Activated CD8-positive, alpha-beta T cell treated with anti-CD3 and anti-CD28 coated beads for 36 hours (primary cell): ENCODE measurements around the gene PWWP2A. TPM values are rescaled to one million over a fixed set of nuclear protein-coding genes. Genes with fewer than 3 reads are reported as not detected.

Source experiments
- ATAC-seq: fragments of 200-7000 bp; cut with Tn5 transposase; one replicate; pipeline ENCODE4 v1.10.0; 2021; ENCODE audit warnings: mild to moderate bottlenecking, moderate library complexity
- CTCF ChIA-PET: fragments of 350-600 bp; sonication (Branson Sonifier 250); formaldehyde crosslinking; loops from one replicate; lab custom pipeline; 2021; ENCODE audit warnings: antibody characterized with exemption; lab: Charles Lee
- POLR2A ChIA-PET: fragments of 350-600 bp; sonication (Branson Sonifier 250); formaldehyde crosslinking; loops from one replicate; lab custom pipeline; 2021; ENCODE audit warnings: antibody characterized with exemption; lab: Charles Lee
- DNase-seq: peaks from one replicate; pipeline ENCODE4 v3.0.0-alpha.2; 2020
- H3K27ac Mint-ChIP-seq: one replicate; pipeline ENCODE4 v1.8.0; 2021; ENCODE audit warnings: mild to moderate bottlenecking, mixed read lengths
- H3K27me3 Mint-ChIP-seq: one replicate; pipeline ENCODE4 v1.8.0; 2021; ENCODE audit warnings: mixed read lengths
- H3K36me3 Mint-ChIP-seq: one replicate; pipeline ENCODE4 v1.8.0; 2021; ENCODE audit warnings: low read depth, mixed read lengths
- H3K4me1 Mint-ChIP-seq: one replicate; pipeline ENCODE4 v1.8.0; 2021; ENCODE audit warnings: low read depth, mixed read lengths
- H3K4me3 Mint-ChIP-seq: one replicate; pipeline ENCODE4 v1.8.0; 2021; ENCODE audit warnings: mild to moderate bottlenecking, moderate library complexity, mixed read lengths
- H3K9me3 Mint-ChIP-seq: one replicate; pipeline ENCODE4 v1.8.0; 2021; ENCODE audit warnings: mixed read lengths
- intact Hi-C: fragments of 100-400 bp; cut with micrococcal nuclease; formaldehyde crosslinking; loops from one replicate; pipeline ENCODE4 v1.10.0; 2022
- total RNA-seq, 2 experiments: library from RNA; stranded (reverse); gene quantifications; one replicate each; pipeline ENCODE4 v1.2.3, GENCODE V29; 2021
- TF ChIP-seq, protein P1 (sequence below): fragments of 200-600 bp; IDR thresholded peaks from one replicate; pipeline ENCODE4 v1.8.0; 2022; ENCODE audit warnings: antibody characterized with exemption, mild to moderate bottlenecking

PWWP2A gene
- total RNA-seq, 2 experiments from 2014 or later = 16.0 to 17.5 TPM

- Mint-ChIP-seq H3K9me3 (no peaks in the 10 kb centered on the region), H3K4me1 (no peaks in the 10 kb centered on the region), H3K27ac (no peak overlapping the region), H3K27me3 (no peaks in the 10 kb centered on the region), H3K36me3 (peaks cover 31% of the 10 kb centered on the region), H3K4me3 (no peak overlapping the region)
- ATAC-seq (no peak), DNase-seq (no peak)
- CTCF ChIA-PET = interaction anchor here (0.8 to 1.3 kb wide), 2 partner anchors 10 to 23 kb away, joined by 3 to 8 read pairs; no protein-coding TSS in a partner anchor
- TF ChIP-seq, protein P1, sequence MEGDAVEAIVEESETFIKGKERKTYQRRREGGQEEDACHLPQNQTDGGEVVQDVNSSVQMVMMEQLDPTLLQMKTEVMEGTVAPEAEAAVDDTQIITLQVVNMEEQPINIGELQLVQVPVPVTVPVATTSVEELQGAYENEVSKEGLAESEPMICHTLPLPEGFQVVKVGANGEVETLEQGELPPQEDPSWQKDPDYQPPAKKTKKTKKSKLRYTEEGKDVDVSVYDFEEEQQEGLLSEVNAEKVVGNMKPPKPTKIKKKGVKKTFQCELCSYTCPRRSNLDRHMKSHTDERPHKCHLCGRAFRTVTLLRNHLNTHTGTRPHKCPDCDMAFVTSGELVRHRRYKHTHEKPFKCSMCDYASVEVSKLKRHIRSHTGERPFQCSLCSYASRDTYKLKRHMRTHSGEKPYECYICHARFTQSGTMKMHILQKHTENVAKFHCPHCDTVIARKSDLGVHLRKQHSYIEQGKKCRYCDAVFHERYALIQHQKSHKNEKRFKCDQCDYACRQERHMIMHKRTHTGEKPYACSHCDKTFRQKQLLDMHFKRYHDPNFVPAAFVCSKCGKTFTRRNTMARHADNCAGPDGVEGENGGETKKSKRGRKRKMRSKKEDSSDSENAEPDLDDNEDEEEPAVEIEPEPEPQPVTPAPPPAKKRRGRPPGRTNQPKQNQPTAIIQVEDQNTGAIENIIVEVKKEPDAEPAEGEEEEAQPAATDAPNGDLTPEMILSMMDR = no peak
- intact Hi-C loops = no loop called here
- POLR2A ChIA-PET = interaction anchor here (0.6 to 1.0 kb wide), 2 partner anchors 20 to 531 kb away, joined by 3 read pairs; no protein-coding TSS in a partner anchor
Measured at GRCh38 chr5:160044967-160045366, 74.3 kb downstream of the PWWP2A start.

DNA sequence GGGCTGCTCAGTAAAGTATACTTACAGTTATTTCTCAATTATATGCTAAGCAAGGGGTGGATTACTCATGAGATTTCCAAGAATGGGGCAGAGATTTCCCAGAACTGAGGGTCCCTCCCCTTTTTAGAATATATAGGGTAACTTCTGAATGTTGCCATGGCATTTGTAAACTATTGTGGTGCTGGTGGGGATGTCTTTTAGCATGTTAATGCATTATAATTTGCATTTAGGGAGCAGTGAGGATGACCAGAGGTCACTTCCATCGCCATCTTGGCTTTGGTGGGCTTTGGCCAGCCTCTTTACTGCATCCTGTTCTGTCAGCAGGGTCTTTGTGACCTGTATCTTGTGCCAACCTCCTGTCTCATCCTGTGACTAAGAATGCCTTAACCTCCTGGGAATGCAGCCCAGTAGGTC lies 74.9 kb downstream of the PWWP2A start:
- H3K4me1 Mint-ChIP-seq = no peaks in the 10 kb centered on the region
- intact Hi-C loops = no loop called here
- DNase-seq = no peak
- H3K27me3 Mint-ChIP-seq = no peaks in the 10 kb centered on the region
- H3K9me3 Mint-ChIP-seq = no peaks in the 10 kb centered on the region
- ChIA-PET POLR2A (interaction anchor here (0.6 kb wide), 1 partner anchor 531 kb away, joined by 3 read pairs; no protein-coding TSS in a partner anchor), CTCF (interaction anchor here (0.8 to 1.3 kb wide), 2 partner anchors 11 to 23 kb away, joined by 3 to 8 read pairs; no protein-coding TSS in a partner anchor)
- no peak overlapping the region for H3K4me3 Mint-ChIP-seq
- H3K36me3 Mint-ChIP-seq = peaks cover 28% of the 10 kb centered on the region
- TF ChIP-seq, protein P1 = no peak
- no peak overlapping the region for H3K27ac Mint-ChIP-seq
- no peak for ATAC-seq

DNA sequence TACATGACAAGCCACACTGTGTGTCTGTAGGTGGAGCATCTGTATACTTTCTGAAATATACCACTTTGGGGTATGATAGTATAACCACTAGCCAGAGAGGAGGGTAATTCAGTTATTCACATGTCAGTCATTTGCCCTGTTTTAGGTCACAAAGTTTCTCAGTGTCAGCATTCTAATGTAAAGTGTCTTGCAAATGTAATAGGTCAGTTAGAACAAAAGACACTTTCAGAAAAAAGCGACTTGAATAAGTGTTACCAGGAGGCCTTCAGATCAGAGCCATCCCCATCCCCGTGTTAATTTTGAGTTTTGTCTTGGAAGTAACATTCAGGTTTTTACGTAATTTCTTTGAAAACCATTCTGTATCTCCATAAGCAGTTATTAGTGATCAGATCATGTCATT lies 76.6 kb downstream of the PWWP2A start:
- no peaks in the 10 kb centered on the region for H3K27me3 Mint-ChIP-seq
- H3K27ac Mint-ChIP-seq = no peak overlapping the region
- ATAC-seq (no peak), DNase-seq (no peak)
- intact Hi-C loops = no loop called here
- ChIA-PET CTCF (no interaction called here), POLR2A (interaction anchor here (1.0 kb wide), 1 partner anchor 11 kb away, joined by 3 read pairs; no protein-coding TSS in a partner anchor)
- H3K9me3 Mint-ChIP-seq = no peaks in the 10 kb centered on the region
- peaks cover 30% of the 10 kb centered on the region for H3K36me3 Mint-ChIP-seq
- H3K4me1 Mint-ChIP-seq = no peaks in the 10 kb centered on the region
- H3K4me3 Mint-ChIP-seq = no peak overlapping the region
- TF ChIP-seq, protein P1 = no peak

Other genes starting within 250 kb of the PWWP2A start
- gene ADRA1B, start 203.0 kb downstream of the PWWP2A start, total RNA-seq = not detected
- 10 to 100 TPM; 50.2 to 57.5 TPM for gene TTC1, start 110.3 kb downstream of the PWWP2A start, total RNA-seq
- gene FABP6, start 110.1 kb upstream of the PWWP2A start, total RNA-seq = not detected
- not detected for gene CCNJL, start 193.1 kb upstream of the PWWP2A start, total RNA-seq